ENCODE measurements around the gene BEAN1. TPM values are rescaled to one million over a fixed set of nuclear protein-coding genes. Genes with fewer than 3 reads are reported as not detected.

BEAN1 gene
- total RNA-seq, 1 donor from 2014 or later = not detected

DNA sequence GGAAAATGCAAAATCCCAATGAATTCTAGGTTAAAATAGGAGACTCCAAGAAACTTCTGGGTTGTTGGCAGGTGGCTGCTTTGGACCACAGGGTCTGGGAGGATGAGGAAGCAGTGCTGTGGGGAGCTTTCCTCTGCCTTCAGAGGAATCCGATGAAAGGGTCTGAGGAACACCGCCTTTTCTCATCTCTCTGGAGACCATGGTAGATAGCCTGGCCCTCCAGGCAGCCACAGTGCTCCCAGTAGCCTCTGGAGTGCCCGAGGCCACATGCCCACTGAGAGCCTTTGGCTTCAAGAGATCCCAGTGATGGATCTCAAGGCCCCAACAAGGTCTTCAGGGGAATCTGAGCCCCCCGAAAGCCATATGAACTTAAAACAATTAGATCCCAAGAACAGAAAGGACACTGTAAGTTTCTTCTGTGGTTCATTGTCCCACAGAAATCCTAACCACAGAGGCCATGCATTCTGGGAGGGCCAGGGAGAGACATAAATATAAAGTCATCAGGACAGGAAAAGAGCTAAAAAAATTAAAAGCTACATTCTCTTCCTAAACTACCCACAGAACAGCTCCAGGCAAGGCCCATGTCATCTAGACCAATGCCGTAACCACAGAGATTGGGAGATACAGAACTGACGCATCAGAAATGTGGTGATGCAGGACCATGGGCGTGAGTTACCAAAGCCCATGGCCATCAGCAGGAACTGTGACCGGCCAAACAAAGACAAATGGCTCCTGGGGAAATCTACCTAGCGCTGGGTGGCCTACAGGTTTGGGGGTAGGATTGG lies 98.5 kb downstream of the BEAN1 start:
- DNase-seq (ENCODE audit: low spot score in 2 of 2) = no peak
- Histone ChIP-seq H3K27ac (no peak overlapping the region), H3K4me3 (no peak overlapping the region), H3K9me3 (no peaks in the 10 kb centered on the region), H3K27me3 (no peaks in the 10 kb centered on the region), H3K36me3 (peaks cover 49 to 56% of the 10 kb centered on the region in 2 donors), H3K4me1 (peaks cover 0 to 12% of the 10 kb centered on the region in 2 donors)
- TF ChIP-seq, protein P1, sequence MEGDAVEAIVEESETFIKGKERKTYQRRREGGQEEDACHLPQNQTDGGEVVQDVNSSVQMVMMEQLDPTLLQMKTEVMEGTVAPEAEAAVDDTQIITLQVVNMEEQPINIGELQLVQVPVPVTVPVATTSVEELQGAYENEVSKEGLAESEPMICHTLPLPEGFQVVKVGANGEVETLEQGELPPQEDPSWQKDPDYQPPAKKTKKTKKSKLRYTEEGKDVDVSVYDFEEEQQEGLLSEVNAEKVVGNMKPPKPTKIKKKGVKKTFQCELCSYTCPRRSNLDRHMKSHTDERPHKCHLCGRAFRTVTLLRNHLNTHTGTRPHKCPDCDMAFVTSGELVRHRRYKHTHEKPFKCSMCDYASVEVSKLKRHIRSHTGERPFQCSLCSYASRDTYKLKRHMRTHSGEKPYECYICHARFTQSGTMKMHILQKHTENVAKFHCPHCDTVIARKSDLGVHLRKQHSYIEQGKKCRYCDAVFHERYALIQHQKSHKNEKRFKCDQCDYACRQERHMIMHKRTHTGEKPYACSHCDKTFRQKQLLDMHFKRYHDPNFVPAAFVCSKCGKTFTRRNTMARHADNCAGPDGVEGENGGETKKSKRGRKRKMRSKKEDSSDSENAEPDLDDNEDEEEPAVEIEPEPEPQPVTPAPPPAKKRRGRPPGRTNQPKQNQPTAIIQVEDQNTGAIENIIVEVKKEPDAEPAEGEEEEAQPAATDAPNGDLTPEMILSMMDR (IDR thresholded peaks at IDR 0.05) = no peak
- intact Hi-C loops (cut with DNase I) = no loop called here

DNA sequence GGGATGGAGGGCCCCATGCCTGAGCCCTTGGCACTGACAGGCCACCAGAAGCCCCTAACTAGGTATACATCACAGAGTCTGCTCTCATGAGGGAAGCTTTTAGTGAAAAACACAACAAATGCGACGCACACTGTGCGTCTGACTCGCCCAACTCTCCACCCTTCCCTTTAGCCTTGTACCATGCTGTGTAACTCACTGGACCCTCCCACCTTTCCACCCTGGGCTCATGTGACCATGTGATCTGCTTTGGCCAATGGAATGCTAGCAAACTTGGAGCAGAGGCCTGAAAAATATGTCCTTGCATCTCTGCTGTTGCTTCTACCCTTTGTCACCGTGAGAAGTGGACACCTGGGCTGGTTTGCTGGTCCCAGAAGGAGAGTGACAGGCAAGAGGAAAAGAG lies 101.2 kb downstream of the BEAN1 start:
- Histone ChIP-seq H3K27ac (no peak overlapping the region), H3K36me3 (peaks cover 68 to 80% of the 10 kb centered on the region in 2 donors), H3K9me3 (no peaks in the 10 kb centered on the region), H3K4me3 (no peak overlapping the region), H3K27me3 (no peaks in the 10 kb centered on the region), H3K4me1 (no peaks in the 10 kb centered on the region)
- no peak for DNase-seq (ENCODE audit: low spot score in 2 of 2)
- TF ChIP-seq, protein P1 (IDR thresholded peaks at IDR 0.05) = no peak
- intact Hi-C loops (cut with DNase I) = no loop called here

DNA sequence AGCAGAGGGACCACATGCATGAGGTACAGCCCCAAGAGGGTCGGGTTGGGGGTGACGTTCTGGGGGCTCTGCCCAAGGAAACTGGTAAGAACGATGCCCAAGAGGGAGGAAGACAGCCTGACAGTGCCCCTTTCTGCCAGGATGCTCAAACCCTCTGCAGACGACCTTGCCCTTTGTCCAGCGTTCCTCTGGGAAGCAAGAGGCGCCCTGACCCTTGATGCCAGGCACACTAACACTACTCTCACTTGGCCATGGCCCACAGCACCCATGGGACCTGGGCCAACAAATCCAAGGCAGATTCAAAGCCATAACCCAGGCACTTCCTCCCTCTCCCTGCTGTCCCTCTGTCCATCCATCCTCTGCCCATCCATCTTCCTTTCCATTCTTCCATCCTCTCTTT lies 102.4 kb downstream of the BEAN1 start:
- Histone ChIP-seq H3K9me3 (no peaks in the 10 kb centered on the region), H3K27ac (no peak overlapping the region), H3K4me3 (no peak overlapping the region), H3K4me1 (no peaks in the 10 kb centered on the region), H3K36me3 (peaks cover 70 to 86% of the 10 kb centered on the region in 2 donors), H3K27me3 (no peaks in the 10 kb centered on the region)
- intact Hi-C loops (cut with DNase I) = no loop called here
- DNase-seq (ENCODE audit: low spot score in 2 of 2) = no peak
- TF ChIP-seq, protein P1 (IDR thresholded peaks at IDR 0.05) = no peak

Other genes with a start within 250 kb of the BEAN1 start
- gene CDH5, start 60.6 kb upstream of the BEAN1 start, total RNA-seq = 119 TPM
- 21.5 TPM for gene TK2, start 122.8 kb downstream of the BEAN1 start, total RNA-seq
- not detected for gene CKLF, start 125.3 kb downstream of the BEAN1 start, total RNA-seq
- gene CMTM1, start 139.1 kb downstream of the BEAN1 start, total RNA-seq = not detected
- not detected for gene CMTM2, start 152.2 kb downstream of the BEAN1 start, total RNA-seq
- 42.6 TPM for gene CMTM3, start 177.4 kb downstream of the BEAN1 start, total RNA-seq

All from ascending aorta (tissue), 2 donors.